GM21528 (cell line): ENCODE data around the gene MLLT3.
"Not testable (repeated sequence)": the region's sequence is repeated elsewhere in the genome, so short reads cannot be mapped to it uniquely, and the experiment has no call there.

Experiments
- ATAC-seq: cut with Tn5 transposase; IDR thresholded peaks from one replicate; pipeline ENCODE4 v1.9.1; 2021; ENCODE audit warnings: mild to moderate bottlenecking, moderate library complexity; ENCODE audit not compliant: unreplicated experiment, low FRiP score

MLLT3 gene

DNA sequence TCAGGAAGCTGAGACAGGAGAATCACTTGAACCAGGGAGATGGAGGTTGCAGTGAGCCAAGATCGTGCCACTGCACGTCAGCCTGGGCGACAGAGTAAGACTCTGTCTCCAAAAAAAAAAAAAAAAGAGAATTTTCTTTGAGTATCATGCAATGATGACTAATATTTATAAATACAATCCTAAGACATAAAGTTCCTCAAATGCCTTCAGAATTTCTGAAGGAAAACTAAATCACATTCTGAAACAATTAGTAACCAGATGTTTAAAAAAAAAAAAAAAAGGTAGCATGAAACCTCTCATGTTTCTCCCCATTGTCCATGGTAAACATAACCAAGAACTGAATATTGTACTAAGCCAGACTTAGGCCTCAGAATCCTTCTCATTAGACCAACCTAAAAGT is 23.1 kb downstream of the MLLT3 start:
- ATAC-seq: no peak

DNA sequence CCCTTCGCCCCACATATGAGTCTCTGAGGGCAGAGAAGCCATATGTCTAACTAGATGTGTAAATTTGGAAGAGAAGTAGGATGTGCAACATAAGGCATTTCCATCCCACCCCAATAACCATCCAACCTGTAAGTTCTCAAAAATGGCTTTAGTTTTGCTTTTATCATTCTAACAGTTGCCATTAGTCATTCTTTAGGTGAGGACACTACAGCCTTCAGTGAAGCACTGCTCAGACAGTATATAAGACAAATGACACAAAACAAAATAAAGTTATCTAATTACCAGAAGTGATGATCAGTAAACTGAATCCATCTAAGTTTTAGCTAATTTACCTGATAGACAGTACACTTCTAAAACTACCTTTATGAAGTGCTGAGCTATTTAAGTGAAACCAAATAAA is 23.9 kb downstream of the MLLT3 start:
- ATAC-seq: no peak

DNA sequence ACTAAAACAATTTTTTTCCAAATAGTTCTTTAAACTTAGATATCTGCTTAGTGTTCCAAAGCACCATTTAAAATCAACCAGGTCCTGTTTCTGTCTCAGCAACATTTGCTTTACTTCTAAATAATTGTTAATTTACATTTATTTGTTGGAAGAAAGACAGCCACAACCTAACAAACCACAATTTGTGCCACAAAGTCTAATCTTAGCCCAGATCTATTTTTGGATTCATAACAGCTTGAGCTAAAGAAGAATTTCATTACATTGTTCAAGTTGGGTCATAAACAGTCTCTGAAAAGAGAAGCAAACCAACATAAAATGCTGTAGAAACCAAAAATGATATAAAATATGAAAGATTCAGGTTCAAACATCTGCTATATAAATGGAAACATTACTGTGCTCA is 24.4 kb downstream of the MLLT3 start:
- no peak for ATAC-seq

DNA sequence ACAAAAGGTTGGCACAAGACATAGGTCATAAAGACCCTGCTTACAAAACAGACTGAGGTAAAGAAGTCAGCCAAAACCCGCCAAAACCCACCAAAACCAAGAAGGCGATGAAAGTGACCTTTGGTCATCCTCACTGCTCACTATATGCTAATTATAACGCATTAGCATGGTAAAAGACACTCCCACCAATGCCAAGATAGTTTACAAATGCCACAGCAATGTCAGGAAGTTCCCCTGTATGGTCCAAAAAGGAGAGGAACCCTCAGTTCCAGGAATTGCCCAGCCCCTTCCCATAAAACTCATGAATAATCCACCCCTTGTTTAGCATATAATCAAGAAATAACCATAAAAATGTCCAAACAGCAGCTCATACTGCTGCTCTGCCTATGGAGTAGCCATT is 27.7 kb downstream of the MLLT3 start:
- no peak for ATAC-seq

DNA sequence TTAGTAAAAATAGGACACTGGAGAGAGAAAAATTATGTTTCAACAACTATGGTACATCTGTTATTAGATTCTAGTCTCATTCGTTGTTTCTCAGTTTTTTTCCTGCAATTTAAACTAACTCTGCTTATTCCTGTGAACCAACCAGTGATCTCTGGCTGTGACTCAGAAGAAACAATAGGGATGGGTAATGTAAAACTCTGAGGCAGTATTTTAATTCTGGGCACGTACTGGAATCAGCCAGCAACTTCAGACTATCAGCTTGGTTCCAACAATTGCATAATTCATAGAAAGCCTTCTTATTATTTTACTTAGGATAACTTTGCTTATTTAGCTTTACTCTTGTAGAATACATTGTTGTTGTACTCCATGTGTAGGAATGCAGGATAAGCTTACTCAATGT is 28.8 kb downstream of the MLLT3 start:
- ATAC-seq: no peak

DNA sequence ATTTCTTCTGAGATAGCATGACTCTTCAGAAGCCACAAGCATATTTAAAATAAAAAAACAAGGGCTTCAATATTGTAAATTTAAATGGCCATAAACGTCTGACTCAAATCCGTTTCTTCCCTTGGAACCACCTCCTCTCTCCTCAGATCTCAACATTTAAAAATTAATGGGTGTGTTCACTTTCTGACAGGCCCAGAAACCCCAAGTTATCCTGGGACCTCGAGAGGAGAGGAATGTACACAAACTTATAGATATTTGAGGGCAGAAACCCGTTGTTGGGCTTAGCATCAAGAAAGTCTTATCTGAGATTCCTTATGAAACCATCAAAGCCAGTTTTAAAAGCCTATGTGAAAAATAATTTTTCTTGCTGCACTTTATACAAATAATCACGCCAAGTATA is 29.2 kb downstream of the MLLT3 start:
- ATAC-seq: no peak

DNA sequence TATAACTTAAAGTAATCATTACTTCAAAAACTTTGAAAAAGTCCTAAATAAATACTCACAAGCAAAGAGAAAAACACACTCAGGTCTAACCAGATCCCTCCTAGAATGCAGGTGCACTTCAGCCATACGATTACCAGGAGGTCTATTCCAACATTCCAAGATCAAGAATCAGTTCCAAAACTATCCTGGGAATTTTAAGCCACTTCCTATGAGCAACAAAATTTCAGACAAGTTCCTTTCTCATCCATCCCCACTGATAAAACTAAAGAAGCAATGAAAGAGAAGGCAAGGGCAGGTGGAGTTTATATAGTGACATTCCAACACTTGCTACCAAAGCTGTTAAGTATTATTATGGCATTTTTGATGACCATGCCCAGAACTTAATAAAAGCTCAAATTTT is 29.6 kb downstream of the MLLT3 start:
- ATAC-seq: no peak

DNA sequence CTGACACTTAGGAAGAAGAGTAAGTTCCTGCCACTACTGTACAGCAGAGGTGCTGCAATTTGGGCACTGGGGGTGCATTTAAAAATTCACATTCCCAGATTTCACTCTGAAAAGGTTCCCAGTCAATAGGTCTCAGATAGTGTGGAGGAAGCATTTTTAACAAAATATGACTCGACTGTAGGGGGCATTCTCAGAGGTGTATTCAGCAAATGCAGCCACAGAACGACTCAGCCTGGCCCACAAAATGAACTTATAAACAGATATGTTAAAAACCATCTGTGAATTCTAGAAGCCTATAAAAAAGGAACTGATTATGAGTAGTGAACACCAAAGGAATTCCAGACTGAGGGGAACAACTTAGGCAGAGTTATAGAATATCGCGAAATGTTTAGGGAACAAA is 31.1 kb downstream of the MLLT3 start:
- no peak for ATAC-seq

DNA sequence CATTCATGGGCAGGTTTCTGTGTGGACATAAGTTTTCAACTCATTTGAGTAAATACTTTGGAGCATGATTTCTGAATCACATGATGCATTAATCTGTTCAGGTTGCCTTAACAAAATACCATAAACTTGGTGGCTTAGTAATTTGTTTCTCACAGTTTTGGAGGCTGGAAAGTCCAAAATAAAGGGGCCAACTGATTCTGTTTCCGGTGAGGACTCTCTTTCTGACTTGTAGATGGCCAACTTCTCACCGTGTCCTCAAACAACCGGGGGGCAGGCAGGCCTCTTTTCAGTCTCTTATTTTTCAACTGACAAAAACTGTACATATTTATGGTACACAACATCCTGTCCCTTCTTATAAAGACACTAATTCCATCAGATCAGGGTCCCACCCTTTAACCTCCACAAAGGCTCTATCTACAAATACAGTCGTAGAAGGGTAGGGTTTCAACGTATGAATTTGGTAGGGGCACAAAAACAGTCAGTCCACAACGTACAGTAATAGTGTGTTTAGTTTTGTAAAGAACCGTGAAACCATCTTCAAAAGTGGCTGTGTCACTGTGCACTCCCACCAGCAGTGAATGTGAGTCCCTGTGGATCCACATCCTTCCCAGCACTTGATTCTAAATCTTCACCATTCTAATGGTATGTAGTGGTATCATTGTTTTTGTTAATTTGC is 37.2 kb downstream of the MLLT3 start:
- ATAC-seq: no peak

DNA sequence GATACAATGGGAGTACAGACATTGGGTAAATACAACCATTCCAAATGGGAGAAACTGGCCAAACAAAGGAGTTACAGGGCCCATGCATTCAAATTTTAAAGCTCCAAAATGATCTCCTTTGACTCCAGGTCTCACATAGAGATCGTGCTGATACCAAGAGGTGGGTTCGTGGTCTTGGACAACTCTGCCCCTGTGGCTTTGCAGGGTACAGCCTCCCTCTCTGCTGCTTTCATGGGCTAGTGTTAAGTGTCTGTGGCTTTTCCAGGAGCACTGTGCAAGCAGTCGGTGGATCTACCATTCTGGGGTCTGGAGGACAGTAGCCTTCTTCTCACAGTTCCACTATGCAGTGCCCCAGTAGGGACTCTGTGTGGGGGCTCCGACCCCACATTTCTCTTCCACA is 39.2 kb downstream of the MLLT3 start:
- ATAC-seq: not testable (repeated sequence)

DNA sequence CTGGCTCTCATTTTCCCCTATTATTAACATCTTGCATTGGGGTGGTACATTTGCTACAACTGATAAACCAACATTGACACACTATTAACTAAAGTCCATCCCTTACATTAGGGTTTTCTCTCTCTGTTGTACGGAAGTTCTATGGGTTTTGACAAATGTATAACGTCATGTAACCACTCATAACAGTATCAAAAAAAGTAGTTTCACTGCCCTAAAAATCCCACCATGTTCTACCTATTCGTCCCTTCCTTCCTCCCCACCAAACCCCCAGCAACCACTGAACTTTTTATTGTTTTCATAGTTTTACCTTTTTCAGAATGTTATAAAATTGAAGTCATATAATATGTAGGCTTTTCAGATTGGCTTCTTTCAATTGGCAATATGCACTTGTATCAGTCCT is 40.1 kb downstream of the MLLT3 start:
- ATAC-seq: peak; percentile 57

DNA sequence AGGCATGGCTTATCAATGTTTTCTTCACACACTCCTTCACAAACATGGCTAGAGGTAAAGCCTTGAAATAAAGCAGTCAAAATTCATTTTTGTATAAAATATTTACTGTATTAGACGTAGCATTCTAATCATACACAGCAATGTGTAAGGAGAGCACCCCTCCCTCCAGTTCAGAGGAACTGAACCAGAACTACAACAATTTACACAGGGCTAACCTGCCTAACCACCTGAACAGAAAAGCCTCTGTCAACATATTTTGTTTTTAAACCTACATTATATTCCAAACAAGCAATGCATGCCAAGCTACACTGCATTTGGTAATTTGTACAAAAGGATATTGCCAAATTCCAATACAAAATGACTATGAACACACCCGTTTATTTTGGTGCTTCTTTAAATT is 41.6 kb downstream of the MLLT3 start:
- ATAC-seq: no peak

DNA sequence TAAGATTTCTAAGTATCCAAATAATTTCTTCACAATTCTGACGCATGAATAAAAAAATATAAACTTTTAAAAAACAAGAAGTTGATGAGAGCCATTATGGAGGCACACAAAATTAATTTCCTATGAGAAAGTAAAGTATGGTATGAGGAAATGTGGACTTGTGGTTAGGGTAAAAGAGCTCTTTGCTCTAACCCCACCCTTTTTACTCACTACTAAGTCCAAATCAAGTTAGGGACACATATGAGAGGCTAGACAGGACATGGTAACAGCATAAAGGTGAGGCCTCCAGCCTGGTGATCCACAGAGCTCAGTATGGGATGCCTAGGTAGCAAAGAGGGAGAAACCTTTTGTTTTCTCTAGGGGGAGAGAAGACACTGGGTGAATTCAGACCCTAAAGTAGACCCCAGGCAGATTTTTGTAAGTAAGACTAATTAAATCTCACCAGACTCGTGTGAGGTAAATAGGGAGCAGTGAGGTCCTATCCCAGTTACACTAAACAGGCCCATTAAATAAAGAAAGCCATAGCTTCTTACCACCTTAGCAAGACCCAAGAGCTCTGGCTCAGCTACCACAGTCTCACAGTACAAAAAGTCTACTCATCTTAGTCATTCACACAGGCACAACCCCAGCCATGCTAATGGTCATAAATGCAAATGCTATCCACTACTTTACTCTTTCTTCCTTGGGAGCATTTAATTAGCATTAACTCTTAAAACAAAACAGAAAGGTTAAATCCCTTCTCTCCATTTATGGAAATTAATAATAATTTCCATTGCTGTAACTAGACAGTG is 42.6 kb downstream of the MLLT3 start:
- no peak for ATAC-seq

DNA sequence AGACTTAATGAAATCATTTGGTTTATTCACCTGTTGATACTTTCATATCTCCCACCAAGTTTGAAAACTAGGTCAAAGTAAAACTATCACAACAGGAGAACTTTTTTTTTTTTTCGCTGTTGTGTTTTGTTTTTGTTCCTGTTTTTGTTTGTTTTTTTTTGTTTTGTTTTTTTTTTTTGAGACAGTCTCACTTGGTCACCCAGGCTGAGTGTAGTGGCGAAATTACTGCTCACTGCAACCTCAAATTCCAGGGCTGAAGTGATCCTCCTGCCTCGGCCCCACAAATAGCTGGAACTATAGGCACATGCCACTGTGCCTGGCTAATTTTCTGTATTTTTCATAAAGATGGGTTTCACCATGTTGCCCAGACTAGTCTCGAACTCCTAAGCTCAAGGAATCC is 49.3 kb downstream of the MLLT3 start:
- ATAC-seq: no peak

DNA sequence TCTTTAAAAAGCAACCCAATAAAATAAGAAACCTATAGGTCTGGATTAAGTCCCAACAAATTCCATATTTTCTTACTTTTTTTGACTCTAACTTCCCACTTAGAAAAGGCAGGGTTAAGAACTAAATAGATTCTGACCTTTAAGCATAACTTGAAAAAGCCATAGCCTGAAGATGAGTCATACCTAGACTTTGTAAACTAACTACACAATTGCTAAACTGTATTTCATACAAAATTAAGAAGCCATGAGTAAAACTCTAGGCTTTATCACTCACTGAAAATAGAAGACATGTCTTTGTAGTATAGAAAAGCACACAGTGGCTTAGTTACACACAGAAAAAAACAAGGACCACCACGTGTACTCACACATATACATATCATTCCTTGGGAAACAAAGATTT is 51.5 kb downstream of the MLLT3 start:
- ATAC-seq: peak; percentile 51

DNA sequence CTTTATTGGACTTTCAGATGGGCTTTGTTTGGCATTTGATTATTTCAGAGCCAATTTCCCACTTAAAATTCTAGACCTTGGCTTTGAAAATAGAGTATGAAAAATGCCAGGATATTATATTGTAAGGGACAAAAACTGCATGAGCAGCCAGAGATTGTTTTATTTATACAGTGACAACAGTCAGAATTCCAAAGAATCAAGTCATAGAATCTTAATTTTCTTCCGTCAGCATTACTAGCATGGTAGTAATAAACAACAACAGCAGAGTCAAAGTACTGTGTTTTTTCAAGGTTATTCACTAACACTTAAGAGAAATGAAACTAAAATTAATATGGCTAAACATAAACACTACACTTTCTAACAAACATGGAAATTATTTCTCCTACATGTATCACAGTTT is 52.2 kb downstream of the MLLT3 start:
- no peak for ATAC-seq

DNA sequence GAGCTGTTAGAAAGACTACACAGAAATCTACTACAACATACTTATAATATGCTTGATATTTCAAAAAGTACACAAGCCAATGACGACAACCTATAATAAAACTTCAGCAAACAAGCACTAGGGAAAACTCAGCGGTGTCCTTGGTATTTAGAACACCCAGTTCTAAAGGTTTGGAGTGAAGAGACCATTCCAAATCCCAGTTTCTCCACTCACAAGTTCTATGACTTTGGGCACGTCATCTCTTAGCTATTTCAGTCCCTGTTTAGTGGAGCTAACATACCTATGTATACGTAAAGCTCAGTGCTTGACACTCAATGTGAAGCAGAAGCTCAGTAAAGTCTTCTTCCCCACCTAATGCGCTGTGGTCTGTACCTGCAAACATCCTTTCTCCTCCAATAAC is 52.8 kb downstream of the MLLT3 start:
- no peak for ATAC-seq

DNA sequence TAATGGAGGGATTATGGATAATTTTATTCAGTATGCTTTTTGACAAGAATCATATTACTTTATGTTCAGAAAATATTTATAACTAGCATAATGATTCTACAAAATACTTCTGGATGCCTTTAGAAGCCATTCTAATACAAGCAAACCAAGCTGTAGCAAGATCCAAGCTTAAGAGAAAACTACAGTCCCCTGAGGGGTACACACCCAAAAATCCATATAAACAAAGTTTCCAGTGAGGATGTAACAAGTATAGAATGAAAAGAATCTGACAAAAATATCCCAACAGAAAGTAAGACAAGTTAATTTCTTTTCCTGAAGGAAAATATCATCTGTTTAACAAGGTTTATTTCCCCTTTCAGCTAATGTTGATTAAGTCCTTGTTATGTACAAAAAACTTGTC is 53.9 kb downstream of the MLLT3 start:
- ATAC-seq: no peak

DNA sequence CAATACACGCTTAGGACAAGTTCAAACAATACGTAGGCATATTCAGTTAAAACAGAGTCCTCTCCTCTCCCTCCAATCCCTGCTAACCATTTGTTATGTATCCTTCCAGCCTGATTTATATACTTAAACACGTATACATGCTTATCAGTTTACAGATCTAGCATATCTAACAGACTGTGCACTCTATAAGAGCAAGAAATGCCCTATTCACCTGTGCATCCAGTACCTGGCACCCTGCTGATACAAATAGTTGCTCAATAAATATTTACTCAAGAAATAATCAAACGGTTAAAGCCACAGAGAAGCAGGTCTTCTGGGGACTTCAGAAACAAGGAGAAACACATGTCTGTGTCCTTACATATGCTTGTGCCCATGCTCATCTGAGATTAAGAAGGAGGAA is 55.9 kb downstream of the MLLT3 start:
- ATAC-seq: no peak

DNA sequence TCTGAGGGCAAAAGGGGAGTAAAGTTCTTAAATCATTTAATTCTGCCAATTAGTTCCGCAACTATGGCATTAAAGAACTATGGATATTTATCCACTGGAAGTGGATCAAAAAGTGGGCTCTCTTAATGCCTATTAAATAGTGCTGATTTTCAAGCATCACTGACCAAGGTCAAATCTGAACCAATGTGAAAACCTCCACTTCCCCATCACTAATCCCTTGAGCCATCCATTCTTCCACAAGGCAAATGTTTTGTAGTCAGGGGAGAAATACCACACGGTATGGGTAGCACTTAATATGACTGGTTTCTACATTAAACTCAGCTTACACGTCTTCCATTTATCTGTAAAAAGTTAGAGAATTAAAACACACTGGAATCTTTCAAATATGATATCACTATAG is 57.6 kb downstream of the MLLT3 start:
- ATAC-seq: no peak

DNA sequence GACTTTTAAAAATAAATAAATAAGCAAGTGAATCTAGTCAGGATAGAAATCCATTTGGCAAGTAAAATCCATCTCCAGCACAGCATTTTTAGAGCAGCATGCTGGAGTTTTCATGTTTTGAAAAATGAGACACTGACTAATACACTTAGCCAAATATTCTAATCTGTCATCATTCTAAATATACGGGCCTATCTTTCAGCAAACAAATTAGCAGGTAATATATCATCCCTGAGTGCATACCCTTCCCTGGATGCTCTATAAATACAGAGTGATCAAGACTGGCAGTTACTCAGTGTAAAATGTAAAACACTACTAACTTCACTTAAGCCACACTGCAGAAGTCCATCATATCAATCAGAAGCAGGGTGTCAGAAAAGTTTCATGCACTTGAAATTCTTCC is 58.4 kb downstream of the MLLT3 start:
- ATAC-seq: no peak

DNA sequence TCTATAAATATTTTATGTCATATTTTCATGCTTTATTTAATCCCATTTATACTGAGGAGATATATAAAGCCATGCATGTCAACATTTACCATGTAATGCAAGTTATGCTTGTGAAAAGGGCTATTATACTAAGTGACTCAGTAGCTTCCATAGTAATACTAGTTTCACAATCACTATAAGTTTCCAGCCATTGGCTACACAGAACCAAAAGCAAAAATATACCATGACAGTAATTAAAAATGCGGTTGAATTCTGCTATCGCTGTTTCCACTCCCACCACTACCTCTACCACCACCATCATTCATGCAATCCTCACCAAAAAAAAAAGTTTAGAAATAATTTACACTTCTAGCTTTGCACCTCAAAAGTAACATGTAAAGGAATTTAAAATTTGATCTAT is 60.2 kb downstream of the MLLT3 start:
- no peak for ATAC-seq
